Measurements from ENCODE around the gene ZNF883.
A peak's percentile ranks its signal among the peaks of the same experiment; 100 is the strongest.

ZNF883 gene

GRCh38 chr9:113011911-113012381 is at the start of gene ZNF883:
TSS of gene ZNF883 (minus strand) at chr9:113012192.
- peak; percentile 51 for DNase-seq

- DNase-seq, result peak; percentile 56
These were observed 49.3 kb upstream of the ZNF883 start for GRCh38 chr9:113061072-113061850.

- DNase-seq, result peak; percentile 48
These were observed 47.7 kb upstream of the ZNF883 start for GRCh38 chr9:113059581-113060284.

- no peak for DNase-seq
These were observed 45.2 kb upstream of the ZNF883 start for GRCh38 chr9:113057193-113057592.

GRCh38 chr9:113056191-113057106 is 44.5 kb upstream of the ZNF883 start, which contains the start of gene ZFP37:
TSS of gene ZFP37 (minus strand) at chr9:113056724. CDS start at chr9:113056688, 36 bp downstream.
- DNase-seq, result peak; percentile 88

- no peak for DNase-seq
These were observed 31.1 kb upstream of the ZNF883 start for GRCh38 chr9:113042884-113043657.

- DNase-seq, result no peak
These were observed 14.2 kb upstream of the ZNF883 start for GRCh38 chr9:113026200-113026599.

GRCh38 chr9:113018247-113018646 is 6.3 kb upstream of the ZNF883 start:
- no peak for DNase-seq

GRCh38 chr9:113012492-113012891 is 500 bp upstream of the ZNF883 start:
- DNase-seq, result no peak

GRCh38 chr9:113005777-113006176 is 6.2 kb downstream of the ZNF883 start:
- DNase-seq, result no peak

- no peak for DNase-seq
These were observed 14.6 kb downstream of the ZNF883 start for GRCh38 chr9:112997236-112997941.

GRCh38 chr9:112971415-112971814 is 40.6 kb downstream of the ZNF883 start:
- DNase-seq, result no peak

GRCh38 chr9:112970939-112971338 is 41.1 kb downstream of the ZNF883 start:
- no peak for DNase-seq

- DNase-seq, result no peak
These were observed 42.3 kb downstream of the ZNF883 start for GRCh38 chr9:112969730-112970129.

GRCh38 chr9:112955550-112955949 is 56.4 kb downstream of the ZNF883 start:
- DNase-seq, result no peak

- DNase-seq, result peak; percentile 56
These were observed 66.3 kb downstream of the ZNF883 start for GRCh38 chr9:112945620-112946208.

GRCh38 chr9:112939418-112939817 is 72.6 kb downstream of the ZNF883 start:
- DNase-seq, result no peak

- no peak for DNase-seq
These were observed 78.3 kb downstream of the ZNF883 start for GRCh38 chr9:112933696-112934095.

- no peak for DNase-seq
These were observed 86.8 kb downstream of the ZNF883 start for GRCh38 chr9:112925058-112925641.

- no peak for DNase-seq
These were observed 90.4 kb downstream of the ZNF883 start for GRCh38 chr9:112921549-112921948.

GRCh38 chr9:112917987-112918362 is 94.0 kb downstream of the ZNF883 start:
- DNase-seq, result no peak
